HL-60 (cell line): ENCODE measurements around the gene MAGEE2.

Experiments
- DNase-seq, 2 experiments: peaks; one replicate each; pipeline ENCODE4 v3.0.0-alpha.2; 2010 to 2020; ENCODE audit warnings: low read depth in 1 of 2, low spot score in 1 of 2
- H3K27ac ChIP-seq: fragments of 250-450 bp; sonication (Bioruptor Pico); replicated peaks from 2 replicates; pipeline ENCODE4 v1.5.1; 2020; ENCODE audit warnings: mild to moderate bottlenecking, moderate library complexity
- H3K27me3 ChIP-seq: fragments of 250-450 bp; sonication (Bioruptor Pico); 2 replicates; pipeline ENCODE4 v1.5.1; 2021; ENCODE audit warnings: mild to moderate bottlenecking, moderate library complexity; ENCODE audit not compliant: insufficient read depth, poor library complexity, severe bottlenecking
- H3K4me3 ChIP-seq: replicated peaks from 2 replicates; pipeline ENCODE4 v1.5.1; 2011; ENCODE audit warnings: mild to moderate bottlenecking, control low read depth, low read length; ENCODE audit not compliant: insufficient read depth
- CTCF ChIP-seq: IDR thresholded peaks from one replicate; pipeline ENCODE4 v1.5.1; 2011; ENCODE audit warnings: low read length, control low read depth, inconsistent platforms; ENCODE audit not compliant: insufficient read depth
- GABPA ChIP-seq: IDR thresholded peaks from 2 replicates; pipeline ENCODE4 v1.6.1; 2012; ENCODE audit warnings: low read depth
- POLR2AphosphoS5 ChIP-seq: IDR thresholded peaks from 2 replicates; pipeline ENCODE4 v1.6.1; 2012; ENCODE audit warnings: low read depth
- REST ChIP-seq: IDR thresholded peaks from 2 replicates; pipeline ENCODE4 v1.6.1; 2012; ENCODE audit warnings: low read depth; ENCODE audit not compliant: insufficient replicate concordance
- SPI1 ChIP-seq: IDR thresholded peaks from 2 replicates; pipeline ENCODE4 v1.6.1; 2012; ENCODE audit warnings: low read depth, mild to moderate bottlenecking, borderline replicate concordance

The MAGEE2 gene

DNA sequence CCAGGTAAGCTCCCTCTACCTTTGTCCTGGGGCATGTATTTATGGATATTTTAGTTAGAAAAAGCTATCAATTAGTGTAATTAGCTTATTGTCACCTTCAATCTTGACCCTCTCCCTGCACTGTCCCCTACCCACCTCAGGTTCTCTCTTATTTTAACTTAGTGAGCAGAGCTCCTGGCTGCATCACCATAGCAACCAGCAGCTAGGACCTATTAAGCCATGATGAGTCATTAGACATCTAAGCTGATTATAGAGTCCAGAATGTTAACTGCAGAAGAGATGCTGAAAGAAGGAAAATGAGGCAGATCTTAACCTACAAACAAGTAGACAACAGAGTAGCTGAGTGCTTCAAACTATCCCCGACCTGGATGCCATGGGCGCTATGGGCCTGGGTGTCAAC, 36.6 kb downstream of the MAGEE2 start:
- H3K27me3 ChIP-seq, result no peaks in the 10 kb centered on the region
- no peak overlapping the region for H3K27ac ChIP-seq
- no peak for DNase-seq
- TF ChIP-seq SPI1 (no peak), REST (no peak), POLR2AphosphoS5 (no peak), GABPA (no peak), CTCF (no peak)
- no peak overlapping the region for H3K4me3 ChIP-seq

- DNase-seq, result no peak
- no peak for TF ChIP-seq POLR2AphosphoS5
- TF ChIP-seq CTCF, result no peak
- no peak for TF ChIP-seq SPI1
- no peak for TF ChIP-seq REST
- no peak for TF ChIP-seq GABPA
- no peak overlapping the region for H3K27ac ChIP-seq
- no peaks in the 10 kb centered on the region for H3K27me3 ChIP-seq
- H3K4me3 ChIP-seq, result peak overlapping the region; percentile 44
Observed at GRCh38 chrX:75746891-75747639, 38.0 kb downstream of the MAGEE2 start.
